Spleen (tissue), 7 donors: ENCODE measurements around the gene ADD2.

Source experiments
- CTCF ChIP-seq, 11 experiments: fragments of 200-600 bp in 7 of 11; fragments of 450-650 bp in 4 of 11; sonication (generic) in 4 of 11; IDR thresholded peaks in 8 of 11; conservative IDR thresholded peaks in 3 of 11; 1 replicate in 7 of 11; 2 replicates in 4 of 11; pipeline versions ENCODE4 v1.4.0 to v1.8.0; 2016 to 2021; ENCODE audit warnings: antibody characterized with exemption in 11 of 11, inconsistent platforms in 4 of 11, mild to moderate bottlenecking in 1 of 11
- POLR2A ChIP-seq, 3 donors: fragments of 450-650 bp; IDR thresholded peaks; one replicate each; pipeline ENCODE4 v1.5.1; 2017; ENCODE audit warnings: antibody characterized with exemption in 3 of 3, mild to moderate bottlenecking in 1 of 3
- donor health status: DM: no; HTN: no; CAD: no; lungs with moderate emphysema.
- donor health status: DM: no; HTN: no; CAD: no.
- donor health status: DM: no; HTN: no; CAD: no.

DNA sequence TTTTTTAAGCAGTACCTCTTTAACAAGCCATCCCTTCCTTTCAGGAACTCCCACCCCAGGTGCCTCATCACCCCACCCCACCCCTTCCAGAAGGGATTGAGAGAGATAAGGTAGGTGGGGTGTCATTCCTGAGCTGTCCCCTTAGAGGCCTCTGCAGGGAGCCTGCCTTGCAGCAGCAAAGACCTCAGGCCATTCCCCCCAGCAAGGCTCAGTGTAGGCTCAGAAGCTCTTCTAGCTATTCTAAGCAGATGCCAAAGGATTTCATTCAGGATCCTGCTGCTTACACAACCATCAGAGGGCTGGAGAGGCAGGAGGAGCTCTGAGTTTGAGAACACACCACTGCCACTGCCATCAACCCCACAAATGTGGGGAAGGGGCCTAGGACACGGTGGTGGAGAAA, 28.3 kb upstream of the ADD2 start:
- no peak for TF ChIP-seq POLR2A (IDR thresholded peaks at IDR 0.05)
- no peak for TF ChIP-seq CTCF (IDR thresholded peaks at IDR 0.05 in 8 of 11, conservative IDR thresholded peaks at IDR 0.05 in 3 of 11)
